ENCODE measurements around the gene SLC37A4.

Gene SLC37A4

DNA sequence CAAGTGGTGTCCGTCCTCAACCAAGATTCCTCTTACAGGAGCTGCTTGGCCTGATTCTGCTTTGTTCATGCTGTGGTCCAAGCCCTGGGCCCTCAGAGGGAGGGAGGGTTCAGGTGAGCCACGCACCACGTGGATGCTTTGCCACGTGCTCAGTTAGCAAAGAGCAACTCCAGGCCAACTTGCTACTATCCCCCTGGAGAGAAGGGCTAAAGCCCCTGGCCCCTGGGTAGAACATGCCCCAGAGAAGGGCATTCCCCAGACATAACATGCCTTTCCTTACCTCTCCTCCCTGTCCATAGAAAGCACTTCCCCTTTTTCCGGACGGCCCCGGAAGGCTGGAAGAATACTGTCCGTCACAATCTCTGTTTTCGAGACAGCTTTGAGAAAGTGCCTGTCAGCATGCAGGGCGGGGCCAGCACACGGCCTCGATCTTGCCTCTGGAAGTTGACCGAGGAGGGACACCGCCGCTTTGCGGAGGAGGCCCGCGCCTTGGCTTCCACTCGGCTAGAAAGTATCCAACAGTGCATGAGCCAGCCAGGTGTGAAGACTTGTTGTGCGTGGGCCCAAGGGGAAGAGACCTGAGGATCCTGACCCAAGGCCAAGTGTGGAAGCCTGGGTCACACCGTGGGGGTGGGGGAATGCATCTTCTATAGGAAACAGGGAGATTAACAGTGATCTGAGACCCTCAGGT, 50.3 kb downstream of the SLC37A4 start:
- no peaks in the 10 kb centered on the region for H3K9me3 Mint-ChIP-seq
- H3K4me1 Mint-ChIP-seq, result peaks cover 8% of the 10 kb centered on the region
- ATAC-seq (no peak), DNase-seq (no peak)
- peaks cover 11% of the 10 kb centered on the region for H3K27me3 Mint-ChIP-seq
- no peak overlapping the region for H3K4me3 Mint-ChIP-seq
- no peak overlapping the region for H3K27ac Mint-ChIP-seq

DNA sequence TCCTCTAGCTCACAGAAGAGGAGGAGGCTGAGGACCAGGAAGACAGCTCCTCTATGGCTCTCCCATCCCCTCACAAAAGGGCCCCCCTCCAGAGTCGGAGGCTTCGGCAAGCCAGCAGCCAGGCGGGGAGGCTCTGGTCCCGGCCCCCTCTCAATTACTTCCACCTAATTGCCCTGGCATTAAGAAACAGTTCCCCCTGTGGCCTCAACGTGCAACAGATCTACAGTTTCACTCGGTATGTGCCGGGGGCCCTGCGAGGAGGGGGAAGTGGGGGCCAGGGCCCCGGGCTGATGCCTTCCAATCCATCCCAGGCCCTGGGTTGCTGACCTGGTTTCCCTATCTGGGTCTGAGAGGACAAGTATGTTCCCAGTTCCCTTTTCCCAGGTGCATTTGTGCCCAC, 51.2 kb downstream of the SLC37A4 start:
- Mint-ChIP-seq H3K9me3 (no peaks in the 10 kb centered on the region), H3K27ac (peak overlapping the region in 1 of 2 donors; percentile 23), H3K27me3 (peaks cover 11% of the 10 kb centered on the region), H3K4me1 (peaks cover 8% of the 10 kb centered on the region), H3K4me3 (no peak overlapping the region)
- DNase-seq, result no peak
- peak; percentile 42 for ATAC-seq

DNA sequence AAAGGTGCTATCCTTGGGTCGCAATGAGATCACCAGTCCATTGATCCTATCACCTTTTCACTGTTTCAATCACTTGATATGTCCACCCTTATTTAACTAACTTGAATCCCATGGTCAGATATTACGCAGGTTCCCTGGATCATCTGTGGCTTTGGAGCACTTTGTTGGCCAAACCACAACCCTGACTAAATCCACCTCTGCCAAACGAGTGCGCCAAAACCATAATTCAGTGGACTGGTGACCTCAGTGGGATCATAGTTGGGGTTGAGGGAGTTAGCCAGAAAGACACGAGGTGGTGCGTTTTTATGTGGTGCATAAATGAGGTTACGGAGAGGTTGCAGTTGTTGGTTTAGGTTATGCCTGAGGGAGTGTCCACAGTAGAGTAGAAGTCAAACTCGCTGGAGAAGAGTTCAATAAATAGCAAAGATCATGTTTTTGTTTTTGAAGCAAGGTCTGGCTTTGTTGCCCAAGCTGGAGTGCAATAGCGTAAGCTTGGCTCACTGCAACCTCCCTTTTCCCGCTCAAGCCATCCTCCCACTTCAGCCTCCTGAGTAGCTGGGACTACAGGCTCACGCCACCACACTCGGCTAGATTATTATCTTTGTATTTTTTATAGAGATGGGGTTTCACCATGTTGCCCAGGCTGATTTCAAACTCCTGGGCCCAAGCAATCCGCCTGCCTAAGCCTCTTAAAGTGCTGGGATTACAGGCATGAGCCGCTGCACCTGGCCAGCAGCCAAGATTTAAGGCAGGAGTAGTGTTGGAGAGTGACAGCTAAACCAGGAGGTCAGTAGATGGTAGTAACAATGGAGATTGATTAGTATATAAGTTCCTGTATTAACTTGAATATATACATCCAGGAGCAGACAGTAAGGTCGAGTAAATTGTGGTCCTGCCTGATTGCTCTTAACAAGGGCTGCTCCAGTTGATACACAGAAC, 54.6 kb downstream of the SLC37A4 start:
- no peak overlapping the region for H3K4me3 Mint-ChIP-seq
- peaks cover 8% of the 10 kb centered on the region for H3K4me1 Mint-ChIP-seq
- H3K27ac Mint-ChIP-seq, result no peak overlapping the region
- H3K9me3 Mint-ChIP-seq, result no peaks in the 10 kb centered on the region
- ATAC-seq (no peak), DNase-seq (no peak)
- peaks cover 22% of the 10 kb centered on the region for H3K27me3 Mint-ChIP-seq
